AG04449 (cell line): Measurements from ENCODE around the gene PHC2.

Experiments
- CTCF ChIA-PET: fragments of 350-600 bp; formaldehyde crosslinking; extraction: SDS; loops from one replicate; lab custom pipeline; 2021; ENCODE audit warnings: antibody characterized with exemption; lab: Yijun Ruan, JAX
- POLR2A ChIA-PET: fragments of 400-600, 350-600 bp; formaldehyde crosslinking; extraction: SDS; loops from one replicate; lab custom pipeline; 2020; ENCODE audit warnings: antibody characterized with exemption, inconsistent platforms; lab: Yijun Ruan, JAX
- DNase-seq: peaks from one replicate; pipeline ENCODE4 v3.0.0-alpha.2; 2010; ENCODE audit warnings: low read depth, low spot score
- H3K4me3 ChIP-seq: 2 replicates; pipeline ENCODE4 v1.5.1; 2011; ENCODE audit warnings: low read depth, mild to moderate bottlenecking, control low read depth, low read length
- TF ChIP-seq, protein P1 (sequence below): IDR thresholded peaks from one replicate; pipeline ENCODE4 v1.5.1; 2011; ENCODE audit warnings: mild to moderate bottlenecking, moderate library complexity, low read length, control low read depth, inconsistent platforms; ENCODE audit not compliant: insufficient read depth; ENCODE audit errors: missing control alignments

Gene PHC2

GRCh38 chr1:33349778-33350610 lies 80.9 kb downstream of the PHC2 start:
- no peak for DNase-seq
- ChIA-PET POLR2A (interaction anchor here (0.6 to 0.8 kb wide), 2 partner anchors 21 to 94 kb away, joined by 3 read pairs; no protein-coding TSS in a partner anchor), CTCF (interaction anchor here (1.0 to 3.7 kb wide), 6 partner anchors 12 to 121 kb away, joined by 3 to 40 read pairs (median 4); no protein-coding TSS in a partner anchor)
- H3K4me3 ChIP-seq, result peak overlapping the region; percentile 77
- TF ChIP-seq, protein P1, sequence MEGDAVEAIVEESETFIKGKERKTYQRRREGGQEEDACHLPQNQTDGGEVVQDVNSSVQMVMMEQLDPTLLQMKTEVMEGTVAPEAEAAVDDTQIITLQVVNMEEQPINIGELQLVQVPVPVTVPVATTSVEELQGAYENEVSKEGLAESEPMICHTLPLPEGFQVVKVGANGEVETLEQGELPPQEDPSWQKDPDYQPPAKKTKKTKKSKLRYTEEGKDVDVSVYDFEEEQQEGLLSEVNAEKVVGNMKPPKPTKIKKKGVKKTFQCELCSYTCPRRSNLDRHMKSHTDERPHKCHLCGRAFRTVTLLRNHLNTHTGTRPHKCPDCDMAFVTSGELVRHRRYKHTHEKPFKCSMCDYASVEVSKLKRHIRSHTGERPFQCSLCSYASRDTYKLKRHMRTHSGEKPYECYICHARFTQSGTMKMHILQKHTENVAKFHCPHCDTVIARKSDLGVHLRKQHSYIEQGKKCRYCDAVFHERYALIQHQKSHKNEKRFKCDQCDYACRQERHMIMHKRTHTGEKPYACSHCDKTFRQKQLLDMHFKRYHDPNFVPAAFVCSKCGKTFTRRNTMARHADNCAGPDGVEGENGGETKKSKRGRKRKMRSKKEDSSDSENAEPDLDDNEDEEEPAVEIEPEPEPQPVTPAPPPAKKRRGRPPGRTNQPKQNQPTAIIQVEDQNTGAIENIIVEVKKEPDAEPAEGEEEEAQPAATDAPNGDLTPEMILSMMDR, result no peak

GRCh38 chr1:33349081-33349759 lies 81.7 kb downstream of the PHC2 start:
- POLR2A ChIA-PET, result interaction anchor here (0.6 kb wide), 1 partner anchor 94 kb away, joined by 3 read pairs; no protein-coding TSS in a partner anchor
- DNase-seq, result no peak
- CTCF ChIA-PET, result interaction anchor here (1.0 to 3.7 kb wide), 5 partner anchors 13 to 122 kb away, joined by 3 to 40 read pairs (median 11); no protein-coding TSS in a partner anchor

GRCh38 chr1:33348676-33349080 lies 82.2 kb downstream of the PHC2 start:
- POLR2A ChIA-PET, result interaction anchor here (0.7 to 1.9 kb wide), 2 partner anchors 10 to 739 kb away, joined by 3 to 8 read pairs; no protein-coding TSS in a partner anchor
- H3K4me3 ChIP-seq, result peak overlapping the region; percentile 77
- DNase-seq, result no peak
- CTCF ChIA-PET, result interaction anchor here (1.0 to 3.6 kb wide), 4 partner anchors 41 to 122 kb away, joined by 3 to 13 read pairs (median 8); no protein-coding TSS in a partner anchor
- TF ChIP-seq, protein P1, result no peak

More at GRCh38 chr1:33349081-33349759, 81.7 kb downstream of the PHC2 start:
- H3K4me3 ChIP-seq, result peak overlapping the region; percentile 77
- TF ChIP-seq, protein P1, result no peak

- POLR2A ChIA-PET, result interaction anchor here (0.7 to 1.9 kb wide), 3 partner anchors 10 to 739 kb away, joined by 3 to 8 read pairs (median 3); no protein-coding TSS in a partner anchor
Measured at GRCh38 chr1:33348194-33348593, 82.7 kb downstream of the PHC2 start.

DNA sequence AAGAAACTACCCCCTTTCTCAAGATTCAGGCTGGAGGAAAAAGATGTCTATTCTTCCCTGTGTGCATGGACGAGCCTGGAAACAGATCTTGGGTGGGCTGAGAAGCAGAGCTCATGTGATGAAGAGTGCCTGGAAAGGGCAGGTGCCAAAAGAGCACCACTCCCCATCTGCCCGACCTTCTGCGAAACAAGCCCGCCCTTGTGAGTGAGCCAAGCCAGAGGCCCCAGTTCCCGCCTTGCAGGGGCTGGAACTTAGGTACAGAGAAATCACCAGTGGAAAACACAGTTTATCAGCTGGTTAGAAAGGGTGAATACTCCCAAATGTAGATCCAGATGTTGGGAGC lies 83.3 kb downstream of the PHC2 start:
- no peak for DNase-seq
- ChIA-PET CTCF (interaction anchor here (1.0 to 2.3 kb wide), 6 partner anchors 9 to 123 kb away, joined by 3 to 11 read pairs (median 4); no protein-coding TSS in a partner anchor), POLR2A (interaction anchor here (0.7 to 1.9 kb wide), 4 partner anchors 9 to 123 kb away, joined by 3 to 8 read pairs (median 4); no protein-coding TSS in a partner anchor)
- TF ChIP-seq, protein P1, result no peak
- peak overlapping the region; percentile 77 for H3K4me3 ChIP-seq

More at GRCh38 chr1:33348194-33348593, 82.7 kb downstream of the PHC2 start:
- TF ChIP-seq, protein P1, result no peak
- CTCF ChIA-PET, result interaction anchor here (1.0 to 2.3 kb wide), 5 partner anchors 10 to 123 kb away, joined by 3 to 11 read pairs (median 4); no protein-coding TSS in a partner anchor
- DNase-seq, result no peak
- H3K4me3 ChIP-seq, result peak overlapping the region; percentile 77
